Measurements from ENCODE around the gene CDNF. TPM values are rescaled to one million over a fixed set of nuclear protein-coding genes. Genes with fewer than 3 reads are reported as not detected.

Gene CDNF
- total and polyA plus RNA-seq, 2 donors (not counting 3 experiments of a cell fraction or from before 2014, with no cell fraction given) = 0.40 to 0.58 TPM

GRCh38 chr10:14775656-14776055, 62.2 kb downstream of the CDNF start:
- TF ChIP-seq FOS (IDR thresholded peaks at IDR 0.05; ENCODE audit: borderline replicate concordance, insufficient read depth, low read length) = no peak
- no peak for TF ChIP-seq GATA2 (IDR thresholded peaks at IDR 0.05; ENCODE audit: insufficient read depth, insufficient read length, low read depth, low read length)
- TF ChIP-seq MYC (IDR thresholded peaks at IDR 0.05; ENCODE audit: low read depth, low read length) = no peak
- TF ChIP-seq JUN (IDR thresholded peaks at IDR 0.05; ENCODE audit: borderline replicate concordance, insufficient read depth, insufficient read length, low read depth) = no peak
- TF ChIP-seq CTCF (IDR thresholded peaks at IDR 0.05; ENCODE audit: extremely low read depth in 1 of 2, insufficient read depth in 1 of 2, low read depth in 1 of 2, low read length in 2 of 2) = no peak
- TF ChIP-seq MAX (IDR thresholded peaks at IDR 0.05; ENCODE audit: insufficient read depth, insufficient read length) = no peak
- TF ChIP-seq POLR2A (IDR thresholded peaks at IDR 0.05; ENCODE audit: low read depth, low read length) = no peak
- no peak for TF ChIP-seq EZH2 (IDR thresholded peaks at IDR 0.05; ENCODE audit: borderline replicate concordance, low read depth, low read length, severe bottlenecking)
- no peak for TF ChIP-seq POLR2AphosphoS5 (IDR thresholded peaks at IDR 0.05; ENCODE audit: insufficient read depth, low read depth, low read length)
- no peak for FAIRE-seq
- DNase-seq (ENCODE audit: low read depth, low spot score) = no peak
- H3K9ac ChIP-seq (replicated peaks; ENCODE audit: extremely low read depth, insufficient read depth, low read length) = no peak overlapping the region
- peaks cover 17% of the 10 kb centered on the region for H3K4me1 ChIP-seq (ENCODE audit: control insufficient read depth, extremely low read depth, insufficient read depth, low read length)
- dilution Hi-C loops (cut with MboI; ENCODE audit: extremely low pct_ligation_motif_present, low sequenced_read_pairs) (no loop called here), intact Hi-C loops (cut with micrococcal nuclease) (no loop called here)
- POLR2A ChIA-PET = no interaction called here
- no peaks in the 10 kb centered on the region for H4K20me1 ChIP-seq (replicated peaks; ENCODE audit: control insufficient read depth, extremely low read depth, insufficient read depth, low read length)
- no peak overlapping the region for H3K4me2 ChIP-seq (ENCODE audit: insufficient read depth, low read length)
- no peaks in the 10 kb centered on the region for H3K27me3 ChIP-seq (ENCODE audit: control insufficient read depth in 2 of 2, insufficient read depth in 2 of 2, low read length in 2 of 2)
- CTCF ChIA-PET = no interaction called here
- H3K9me3 ChIP-seq (replicated peaks; ENCODE audit: control insufficient read depth, insufficient read depth, low read length) = no peaks in the 10 kb centered on the region
- BruUV-seq (replicated peaks) = no TSS peak
- H3K36me3 ChIP-seq (ENCODE audit: control insufficient read depth in 2 of 2, extremely low read depth in 1 of 2, insufficient read depth in 2 of 2, low read length in 2 of 2) = no peaks in the 10 kb centered on the region
- no peaks in the 10 kb centered on the region for H3K9me1 ChIP-seq (replicated peaks; ENCODE audit: control insufficient read depth, extremely low read depth, insufficient read depth, low read length)
- H2AFZ ChIP-seq (ENCODE audit: low read depth, low read length) = no peak overlapping the region
- no peak overlapping the region for H3K4me3 ChIP-seq (replicated peaks in 1 of 3; ENCODE audit: insufficient read depth in 1 of 3, low read depth in 1 of 3, low read length in 3 of 3)
- H3K27ac ChIP-seq (ENCODE audit: insufficient read depth, low read depth, low read length) = no peak overlapping the region
- H3K79me2 ChIP-seq (ENCODE audit: control insufficient read depth, insufficient read depth, low read length) = no peaks in the 10 kb centered on the region
